ENCODE results near the gene TMEM232. TPM values are rescaled to one million over a fixed set of nuclear protein-coding genes. Genes with fewer than 3 reads are reported as not detected.
"Not testable (repeated sequence)": the region's sequence is repeated elsewhere in the genome, so short reads cannot be mapped to it uniquely, and the experiment has no call there.

Gene TMEM232
- total RNA-seq, 1 donor from 2014 or later, result 1.3 TPM

DNA sequence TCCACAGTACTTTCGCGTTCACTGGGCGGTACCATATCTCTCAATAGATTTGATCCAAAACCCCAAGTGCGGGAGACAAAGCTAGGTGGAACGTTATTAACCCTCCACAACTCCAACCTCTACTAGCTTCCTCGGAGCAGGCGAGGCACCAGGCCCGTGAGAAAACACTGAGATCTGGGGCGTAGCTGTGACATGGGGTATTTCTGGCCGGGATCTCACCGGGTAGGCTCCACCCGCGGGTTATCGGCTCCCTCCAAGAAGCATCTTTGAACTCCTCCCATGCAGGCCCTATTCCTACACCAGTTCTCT is 12.0 kb upstream of the TMEM232 start:
- H3K36me3 Mint-ChIP-seq (ENCODE audit: low read depth), result peaks cover 6% of the 10 kb centered on the region
- H3K4me3 Mint-ChIP-seq, result peak overlapping the region; percentile 97
- peaks cover 39% of the 10 kb centered on the region for H3K4me1 Mint-ChIP-seq (ENCODE audit: low read depth)
- no peak for DNase-seq (ENCODE audit: low spot score)
- intact Hi-C loops (cut with micrococcal nuclease), result loop anchor here (1.0 to 5.0 kb wide), 6 partner anchors 12 to 1424 kb away; partner anchors contain the start of genes STARD4 and TMEM232
- peak overlapping the region; percentile 96 for H3K27ac Mint-ChIP-seq
- no peaks in the 10 kb centered on the region for H3K9me3 Mint-ChIP-seq
- H3K27me3 Mint-ChIP-seq (ENCODE audit: insufficient read depth), result peaks cover 12% of the 10 kb centered on the region

DNA sequence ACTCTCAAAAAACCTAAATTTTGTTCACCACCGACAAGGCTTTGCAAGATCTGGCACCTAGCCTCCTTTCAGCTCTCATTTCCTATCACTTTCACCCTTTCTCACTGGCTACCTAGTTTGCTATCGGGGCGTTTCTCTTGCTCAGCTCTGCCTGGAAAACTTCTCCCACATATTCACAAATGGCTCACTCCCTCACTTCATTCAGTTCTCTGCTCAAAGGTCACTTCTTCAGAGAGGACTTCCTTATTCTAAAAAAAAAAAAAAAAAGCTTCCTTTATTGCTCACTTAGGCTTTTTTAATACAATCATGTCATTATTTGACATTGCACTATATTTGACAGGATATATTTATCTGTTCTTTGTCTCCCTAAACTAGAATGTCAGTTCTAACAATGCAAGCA is 10.3 kb upstream of the TMEM232 start:
- Mint-ChIP-seq H3K27me3 (ENCODE audit: insufficient read depth) (peaks cover 12% of the 10 kb centered on the region), H3K27ac (no peak overlapping the region), H3K4me3 (no peak overlapping the region), H3K36me3 (ENCODE audit: low read depth) (no peaks in the 10 kb centered on the region), H3K9me3 (peaks cover 4% of the 10 kb centered on the region), H3K4me1 (ENCODE audit: low read depth) (peaks cover 34% of the 10 kb centered on the region)
- DNase-seq (ENCODE audit: low spot score), result no peak
- intact Hi-C loops (cut with micrococcal nuclease), result loop anchor here (5.0 kb wide), 3 partner anchors 496 to 1426 kb away; partner anchors contain the start of gene STARD4

- no peaks in the 10 kb centered on the region for H3K36me3 Mint-ChIP-seq (ENCODE audit: low read depth)
- intact Hi-C loops (cut with micrococcal nuclease), result loop anchor here (5.0 kb wide), 3 partner anchors 497 to 1427 kb away; partner anchors contain the start of gene STARD4
- H3K4me1 Mint-ChIP-seq (ENCODE audit: low read depth), result peaks cover 28% of the 10 kb centered on the region
- no peak overlapping the region for H3K4me3 Mint-ChIP-seq
- H3K27me3 Mint-ChIP-seq (ENCODE audit: insufficient read depth), result peaks cover 12% of the 10 kb centered on the region
- DNase-seq (ENCODE audit: low spot score), result no peak
- H3K9me3 Mint-ChIP-seq, result peaks cover 4% of the 10 kb centered on the region
- no peak overlapping the region for H3K27ac Mint-ChIP-seq
These were observed 9.1 kb upstream of the TMEM232 start for GRCh38 chr5:110735556-110735955.

DNA sequence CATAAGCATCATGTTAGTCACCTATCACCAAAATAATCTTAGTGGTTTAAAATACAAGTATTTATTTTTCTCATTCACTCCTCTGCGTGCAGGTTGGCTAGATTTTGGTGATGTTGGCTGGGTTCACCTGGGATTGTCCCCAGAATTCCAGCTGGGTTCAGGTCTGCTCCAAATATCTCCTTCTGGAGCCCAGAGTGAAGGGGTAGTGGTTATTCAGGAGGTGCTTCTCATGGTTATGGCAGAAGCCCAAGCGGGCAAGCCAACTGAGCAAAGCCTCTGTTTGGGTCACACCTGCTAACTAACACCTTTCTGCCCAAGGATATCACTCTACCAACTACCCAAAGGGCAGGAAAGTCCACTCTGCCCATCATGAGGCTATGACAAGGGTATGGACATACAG is 7.6 kb upstream of the TMEM232 start:
- Mint-ChIP-seq H3K27ac (no peak overlapping the region), H3K4me1 (ENCODE audit: low read depth) (peaks cover 18% of the 10 kb centered on the region), H3K9me3 (peaks cover 4% of the 10 kb centered on the region), H3K4me3 (no peak overlapping the region), H3K27me3 (ENCODE audit: insufficient read depth) (peaks cover 12% of the 10 kb centered on the region), H3K36me3 (ENCODE audit: low read depth) (no peaks in the 10 kb centered on the region)
- no peak for DNase-seq (ENCODE audit: low spot score)
- intact Hi-C loops (cut with micrococcal nuclease), result no loop called here

GRCh38 chr5:110731499-110731898 is 5.0 kb upstream of the TMEM232 start:
- intact Hi-C loops (cut with micrococcal nuclease); DNase-seq (ENCODE audit: low spot score); H3K9me3 Mint-ChIP-seq: not testable (repeated sequence)

GRCh38 chr5:110727025-110727314 is 499 bp upstream of the TMEM232 start:
- Mint-ChIP-seq H3K4me3 (peak overlapping the region; percentile 85), H3K36me3 (ENCODE audit: low read depth) (no peaks in the 10 kb centered on the region), H3K27me3 (ENCODE audit: insufficient read depth) (no peaks in the 10 kb centered on the region), H3K9me3 (no peaks in the 10 kb centered on the region), H3K4me1 (ENCODE audit: low read depth) (peaks cover 9% of the 10 kb centered on the region), H3K27ac (peak overlapping the region; percentile 74)
- DNase-seq (ENCODE audit: low spot score), result no peak
- intact Hi-C loops (cut with micrococcal nuclease), result no loop called here

More at GRCh38 chr5:110731499-110731898, 5.0 kb upstream of the TMEM232 start:
- H3K4me1 Mint-ChIP-seq (ENCODE audit: low read depth); H3K36me3 Mint-ChIP-seq (ENCODE audit: low read depth); H3K27ac Mint-ChIP-seq; H3K27me3 Mint-ChIP-seq (ENCODE audit: insufficient read depth); H3K4me3 Mint-ChIP-seq: not testable (repeated sequence)

DNA sequence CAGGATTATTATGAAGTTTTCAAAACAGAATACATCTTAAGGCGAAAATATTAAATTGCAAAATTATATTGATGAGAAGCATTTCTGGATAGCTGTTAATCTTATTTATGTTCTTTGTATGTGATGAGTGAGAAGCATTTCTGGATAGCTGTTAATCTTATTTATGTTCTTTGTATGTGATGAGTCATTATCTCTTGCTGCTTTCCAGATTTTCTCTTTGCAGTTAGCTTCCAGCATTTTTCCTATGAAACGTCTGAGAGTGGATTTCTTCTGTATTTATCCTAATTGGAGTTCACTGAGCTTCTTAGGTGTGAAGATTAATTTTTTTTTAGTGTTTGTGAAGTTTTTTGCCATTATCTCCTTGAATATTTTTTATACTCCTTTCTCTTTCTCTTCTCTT is 8.2 kb downstream of the TMEM232 start:
- Mint-ChIP-seq H3K27me3 (ENCODE audit: insufficient read depth) (peaks cover 10% of the 10 kb centered on the region), H3K27ac (no peak overlapping the region), H3K4me3 (no peak overlapping the region), H3K36me3 (ENCODE audit: low read depth) (no peaks in the 10 kb centered on the region), H3K4me1 (ENCODE audit: low read depth) (no peaks in the 10 kb centered on the region), H3K9me3 (no peaks in the 10 kb centered on the region)
- DNase-seq (ENCODE audit: low spot score), result no peak
- intact Hi-C loops (cut with micrococcal nuclease), result no loop called here

DNA sequence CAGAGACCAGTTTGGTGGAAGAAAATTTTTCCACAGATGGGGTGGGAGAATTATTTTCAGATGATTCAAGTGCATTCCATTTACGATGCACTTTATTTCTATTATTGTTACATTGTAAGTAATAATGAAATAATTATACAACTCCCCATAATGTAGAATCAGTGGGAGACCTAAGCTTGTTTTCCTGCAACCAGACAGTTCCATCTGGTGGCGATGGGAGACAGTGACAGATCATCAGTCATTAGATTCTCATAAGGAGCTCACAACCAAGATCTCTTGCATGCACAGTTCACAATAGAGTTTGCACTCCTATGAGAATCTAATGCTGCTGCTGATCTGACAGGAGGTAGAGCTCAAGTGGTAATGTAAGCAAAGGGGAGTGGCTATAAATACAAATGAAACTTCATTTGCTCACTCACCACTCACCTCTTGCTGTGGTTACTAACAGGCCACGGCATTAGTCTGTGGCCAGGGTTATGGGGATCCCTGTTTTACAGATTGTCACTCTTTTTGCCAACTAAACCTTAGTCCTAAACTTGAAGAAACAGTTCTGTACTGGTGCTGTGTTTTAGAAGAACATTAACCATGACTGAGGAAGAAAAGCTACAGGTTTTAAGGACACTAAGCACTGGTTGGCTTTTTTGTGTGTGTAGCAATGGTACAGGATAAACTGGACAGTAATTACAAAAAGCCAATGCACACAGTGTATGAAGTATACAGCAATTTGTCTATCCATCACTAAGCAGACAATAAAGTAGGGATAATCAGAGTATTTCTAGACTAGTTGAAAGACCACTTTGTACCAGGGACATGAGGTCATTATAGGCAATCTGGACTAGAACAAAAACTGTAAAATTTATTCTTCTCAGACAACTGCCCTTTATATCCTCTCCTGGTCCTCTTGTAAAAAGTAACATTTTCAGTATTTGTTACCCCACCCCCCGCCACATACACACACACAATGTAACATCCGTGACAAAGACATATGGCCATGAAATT is 9.9 kb downstream of the TMEM232 start:
- intact Hi-C loops (cut with micrococcal nuclease), result no loop called here
- no peak for DNase-seq (ENCODE audit: low spot score)
- no peaks in the 10 kb centered on the region for H3K9me3 Mint-ChIP-seq
- H3K4me3 Mint-ChIP-seq, result no peak overlapping the region
- no peaks in the 10 kb centered on the region for H3K4me1 Mint-ChIP-seq (ENCODE audit: low read depth)
- no peaks in the 10 kb centered on the region for H3K36me3 Mint-ChIP-seq (ENCODE audit: low read depth)
- H3K27ac Mint-ChIP-seq, result no peak overlapping the region
- peaks cover 12% of the 10 kb centered on the region for H3K27me3 Mint-ChIP-seq (ENCODE audit: insufficient read depth)

GRCh38 chr5:110707260-110707844 is 19.1 kb downstream of the TMEM232 start:
- DNase-seq (ENCODE audit: low spot score), result no peak
- Mint-ChIP-seq H3K27ac (no peak overlapping the region), H3K4me3 (no peak overlapping the region), H3K4me1 (ENCODE audit: low read depth) (no peaks in the 10 kb centered on the region), H3K9me3 (no peaks in the 10 kb centered on the region), H3K27me3 (ENCODE audit: insufficient read depth) (peaks cover 8% of the 10 kb centered on the region), H3K36me3 (ENCODE audit: low read depth) (no peaks in the 10 kb centered on the region)
- intact Hi-C loops (cut with micrococcal nuclease), result no loop called here

DNA sequence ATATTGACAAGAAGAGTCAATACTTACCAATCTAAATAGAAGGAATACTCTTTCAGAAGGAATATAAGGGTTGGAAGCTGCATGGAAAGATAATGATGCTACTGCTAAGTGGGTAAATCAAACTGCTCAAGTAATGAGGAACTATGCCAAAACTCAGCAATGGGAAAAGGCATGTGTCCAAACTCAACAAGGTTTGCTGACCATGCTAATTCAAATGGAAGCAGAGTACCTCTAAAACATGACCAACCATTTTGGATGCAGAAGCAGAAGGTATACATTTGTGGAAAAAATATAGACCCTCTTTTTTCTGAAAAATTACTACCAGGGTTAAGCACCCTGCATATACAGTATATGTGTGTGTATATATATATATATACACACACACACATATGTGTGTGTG is 21.1 kb downstream of the TMEM232 start:
- intact Hi-C loops (cut with micrococcal nuclease), result no loop called here
- H3K9me3 Mint-ChIP-seq, result no peaks in the 10 kb centered on the region
- no peak overlapping the region for H3K27ac Mint-ChIP-seq
- no peak overlapping the region for H3K4me3 Mint-ChIP-seq
- H3K27me3 Mint-ChIP-seq (ENCODE audit: insufficient read depth), result peaks cover 3% of the 10 kb centered on the region
- DNase-seq (ENCODE audit: low spot score), result no peak
- H3K36me3 Mint-ChIP-seq (ENCODE audit: low read depth), result no peaks in the 10 kb centered on the region
- H3K4me1 Mint-ChIP-seq (ENCODE audit: low read depth), result no peaks in the 10 kb centered on the region

GRCh38 chr5:110703481-110703880 is 23.0 kb downstream of the TMEM232 start:
- intact Hi-C loops (cut with micrococcal nuclease), result no loop called here
- H3K4me3 Mint-ChIP-seq, result no peak overlapping the region
- peaks cover 5% of the 10 kb centered on the region for H3K27me3 Mint-ChIP-seq (ENCODE audit: insufficient read depth)
- H3K36me3 Mint-ChIP-seq (ENCODE audit: low read depth), result no peaks in the 10 kb centered on the region
- H3K9me3 Mint-ChIP-seq, result no peaks in the 10 kb centered on the region
- no peaks in the 10 kb centered on the region for H3K4me1 Mint-ChIP-seq (ENCODE audit: low read depth)
- no peak for DNase-seq (ENCODE audit: low spot score)
- no peak overlapping the region for H3K27ac Mint-ChIP-seq

- DNase-seq (ENCODE audit: low spot score), result no peak
- no peaks in the 10 kb centered on the region for H3K36me3 Mint-ChIP-seq (ENCODE audit: low read depth)
These were observed 23.8 kb downstream of the TMEM232 start for GRCh38 chr5:110702704-110703103.

DNA sequence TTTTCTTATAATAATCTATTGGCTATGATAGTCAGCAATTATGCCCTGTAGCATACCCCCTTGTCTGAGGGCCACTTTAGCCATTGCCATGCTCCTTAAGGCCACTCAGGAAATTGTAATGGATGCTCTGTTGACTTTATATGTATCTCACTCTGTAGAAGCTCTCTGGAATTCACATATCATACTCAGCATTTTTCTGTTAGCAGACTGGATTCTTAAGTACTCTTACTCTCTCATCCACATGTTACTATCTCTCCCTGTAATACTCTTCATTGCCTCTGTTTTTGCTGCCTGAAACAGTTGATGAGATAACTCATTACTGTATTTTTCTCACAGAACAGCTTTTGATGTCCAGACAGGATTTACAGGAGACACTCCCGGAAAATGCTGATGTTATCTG is 24.2 kb downstream of the TMEM232 start:
- Mint-ChIP-seq H3K36me3 (ENCODE audit: low read depth) (no peaks in the 10 kb centered on the region), H3K27ac (no peak overlapping the region), H3K27me3 (ENCODE audit: insufficient read depth) (peaks cover 1% of the 10 kb centered on the region), H3K4me1 (ENCODE audit: low read depth) (no peaks in the 10 kb centered on the region), H3K9me3 (no peaks in the 10 kb centered on the region), H3K4me3 (no peak overlapping the region)
- DNase-seq (ENCODE audit: low spot score), result no peak
- intact Hi-C loops (cut with micrococcal nuclease), result no loop called here

More at GRCh38 chr5:110702704-110703103, 23.8 kb downstream of the TMEM232 start:
- Mint-ChIP-seq H3K27me3 (ENCODE audit: insufficient read depth) (peaks cover 3% of the 10 kb centered on the region), H3K4me3 (no peak overlapping the region), H3K4me1 (ENCODE audit: low read depth) (no peaks in the 10 kb centered on the region), H3K9me3 (no peaks in the 10 kb centered on the region), H3K27ac (no peak overlapping the region)
- intact Hi-C loops (cut with micrococcal nuclease), result no loop called here
